GM21447 (cell line): ENCODE measurements around the gene MIOX.

ENCODE experiments used
- ATAC-seq: cut with Tn5 transposase; IDR thresholded peaks from one replicate; pipeline ENCODE4 v1.9.1; 2021; ENCODE audit not compliant: unreplicated experiment

Gene MIOX

DNA sequence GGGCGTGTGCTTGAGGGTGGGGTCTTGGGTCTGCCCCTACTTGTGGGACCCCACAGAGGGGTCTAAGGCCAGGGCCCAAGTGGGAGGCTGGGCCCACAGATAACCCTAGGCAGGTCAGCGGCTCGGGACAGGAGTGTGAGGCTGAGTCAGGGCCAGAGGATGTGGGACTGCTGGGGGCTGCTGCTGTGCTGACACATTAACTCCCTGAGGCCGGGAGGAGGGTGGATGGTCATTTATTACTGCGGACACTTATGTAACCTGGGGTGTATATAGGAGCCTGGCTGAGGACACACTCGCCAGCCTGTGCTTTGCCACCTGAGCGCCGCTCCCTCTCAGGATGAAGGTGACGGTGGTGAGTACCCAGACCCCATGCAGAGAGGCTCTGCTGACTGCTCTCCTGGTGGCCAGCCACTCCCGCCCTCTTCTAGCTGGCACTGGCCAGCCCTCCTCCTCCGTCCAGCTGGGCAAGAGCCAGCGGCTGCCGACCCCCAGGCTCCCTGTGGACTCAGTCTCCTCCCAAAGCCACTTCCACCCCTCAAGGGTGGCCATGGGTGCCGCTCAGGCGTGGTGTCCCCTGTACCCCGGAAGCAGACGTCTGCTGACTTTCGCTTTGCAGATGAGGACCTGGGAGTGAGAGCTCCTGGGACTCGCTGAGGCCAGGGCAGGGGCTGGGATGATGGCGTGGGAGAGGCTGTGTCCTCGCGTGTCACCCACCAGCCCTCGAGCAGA, at the start of gene MIOX:
Gene MIOX (plus strand): TSS at position 299 of the 729 bp plus-strand sequence. CDS start 39 bp downstream, at position 338.
- no peak for ATAC-seq

DNA sequence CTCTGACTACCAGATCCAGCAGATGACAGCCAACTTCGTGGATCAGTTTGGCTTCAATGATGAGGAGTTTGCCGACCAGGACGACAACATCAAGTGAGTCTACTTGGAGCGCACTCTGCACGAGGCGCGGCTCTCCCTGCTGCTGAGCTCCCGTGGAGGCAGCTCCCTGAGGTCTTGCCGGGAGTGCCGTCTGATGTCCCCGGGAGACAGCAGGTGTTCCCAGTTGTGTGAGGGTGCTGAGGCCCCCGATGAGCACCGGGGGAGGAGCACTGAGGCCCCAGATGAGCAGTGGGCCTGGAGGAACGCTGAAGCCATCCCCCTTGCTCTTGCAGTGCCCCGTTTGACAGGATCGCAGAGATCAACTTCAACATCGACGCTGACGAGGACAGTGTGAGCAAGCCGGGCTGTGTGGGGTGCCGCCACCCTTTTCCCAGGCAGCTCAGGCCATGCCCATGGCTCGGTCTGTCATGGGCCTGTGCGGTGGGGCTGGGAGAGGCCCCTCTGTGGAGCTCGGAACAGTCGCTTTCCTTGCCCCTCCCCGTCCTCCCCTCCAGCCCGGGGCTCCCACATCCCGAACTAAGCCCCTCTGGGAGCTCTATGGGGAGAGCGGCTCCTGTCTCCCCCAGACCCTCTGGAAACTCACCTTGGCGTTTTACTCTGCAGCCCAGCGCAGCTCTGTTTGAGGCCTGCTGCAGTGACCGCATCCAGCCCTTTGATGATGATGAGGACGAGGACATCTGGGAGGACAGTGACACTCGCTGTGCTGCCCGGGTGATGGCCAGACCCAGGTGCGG, 49.0 kb upstream of the MIOX start:
- no peak for ATAC-seq

DNA sequence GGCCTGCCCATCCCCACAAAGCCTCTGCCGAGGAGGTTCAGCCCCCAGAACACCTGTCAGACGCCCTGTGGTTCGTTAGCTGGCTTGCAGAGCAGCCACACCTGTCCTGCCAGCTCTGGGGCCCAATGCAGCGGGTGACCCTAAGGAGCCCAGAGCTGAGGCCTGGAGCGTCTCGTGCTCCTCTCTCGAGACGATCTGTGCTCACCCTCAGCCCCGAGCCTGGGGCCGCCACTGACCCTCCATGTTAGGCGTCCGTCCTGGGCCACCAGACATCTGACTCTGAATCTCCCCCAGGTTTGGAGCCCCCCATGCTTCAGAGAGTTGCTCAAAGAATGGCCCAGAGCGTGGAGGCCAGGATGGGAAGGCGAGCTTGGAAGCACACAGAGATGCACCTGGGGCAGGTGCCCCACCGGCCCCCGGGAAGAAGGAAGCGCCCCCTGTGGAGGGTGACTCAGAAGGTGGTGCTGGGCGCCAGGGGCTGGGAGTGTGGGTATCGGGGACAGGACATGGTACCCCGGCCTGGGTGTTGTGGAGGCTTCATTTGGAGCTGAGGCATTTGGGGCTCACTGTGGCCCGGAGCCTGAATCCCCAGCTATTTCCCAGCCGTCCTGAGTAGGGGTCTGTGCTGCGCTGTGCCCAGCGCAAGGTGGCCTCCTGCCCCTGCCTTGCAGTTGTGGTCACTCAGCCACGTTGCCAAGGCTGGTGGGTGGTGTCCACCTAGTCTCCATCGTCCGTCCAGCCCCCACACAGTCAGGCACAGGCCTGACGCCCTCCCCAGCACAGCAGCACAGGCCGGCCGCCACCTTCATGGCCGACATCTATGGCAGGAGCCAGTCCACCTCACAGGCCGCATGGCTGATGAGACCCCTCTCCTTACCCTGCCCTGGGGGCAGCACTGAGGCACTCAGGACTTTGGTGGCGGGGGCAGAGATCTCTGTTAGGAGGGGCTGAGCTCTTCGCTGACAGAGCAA, 48.1 kb upstream of the MIOX start:
- ATAC-seq, result no peak

DNA sequence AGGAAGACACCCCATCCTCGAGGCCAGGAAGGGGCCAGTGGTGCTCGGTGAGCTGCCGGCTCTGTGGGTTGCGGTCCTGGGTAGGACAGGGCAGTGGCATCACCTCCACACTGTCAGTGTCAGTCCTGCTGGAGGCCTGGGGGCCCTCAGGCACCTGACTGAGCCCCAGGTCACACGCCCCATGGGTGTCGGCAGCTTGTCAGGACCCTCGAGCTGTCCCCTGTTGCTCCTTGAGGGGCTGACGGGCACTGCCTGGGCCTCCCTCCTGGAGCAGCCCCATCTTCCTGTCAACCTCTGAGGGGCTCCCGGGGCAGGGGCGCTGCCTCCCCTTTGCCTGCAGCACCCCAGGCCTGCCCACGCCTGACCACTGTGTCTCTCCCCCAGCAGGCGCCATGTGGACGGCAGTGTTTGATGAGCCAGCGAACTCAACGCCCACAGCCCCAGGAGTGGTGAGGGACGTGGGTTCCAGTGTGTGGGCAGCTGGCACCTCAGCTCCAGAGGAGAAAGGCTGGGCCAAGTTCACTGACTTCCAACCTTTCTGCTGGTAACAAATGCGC, 47.3 kb upstream of the MIOX start:
- ATAC-seq, result no peak

DNA sequence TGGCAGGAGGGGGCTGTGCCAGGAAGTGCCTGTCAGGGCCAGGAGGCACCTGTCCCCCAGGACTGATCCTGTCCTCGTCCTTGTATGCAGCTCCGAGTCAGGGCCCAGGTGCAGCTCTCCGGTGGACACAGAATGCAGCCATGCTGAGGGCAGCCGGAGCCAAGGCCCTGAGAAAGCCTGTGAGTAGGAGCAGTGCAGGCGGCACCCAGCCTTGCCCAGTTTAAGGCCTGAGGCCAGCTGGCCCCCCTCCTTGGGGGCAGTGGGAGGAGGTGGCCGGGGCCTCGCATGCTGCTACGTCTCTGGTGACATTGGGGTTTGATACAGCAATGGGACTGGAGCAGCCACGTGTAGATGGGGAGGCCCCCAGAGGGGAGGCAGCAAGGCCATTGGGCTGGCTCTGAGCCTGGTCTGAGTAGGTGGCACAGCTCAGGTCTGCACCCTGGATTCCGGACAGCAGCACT, 46.8 kb upstream of the MIOX start:
- no peak for ATAC-seq

DNA sequence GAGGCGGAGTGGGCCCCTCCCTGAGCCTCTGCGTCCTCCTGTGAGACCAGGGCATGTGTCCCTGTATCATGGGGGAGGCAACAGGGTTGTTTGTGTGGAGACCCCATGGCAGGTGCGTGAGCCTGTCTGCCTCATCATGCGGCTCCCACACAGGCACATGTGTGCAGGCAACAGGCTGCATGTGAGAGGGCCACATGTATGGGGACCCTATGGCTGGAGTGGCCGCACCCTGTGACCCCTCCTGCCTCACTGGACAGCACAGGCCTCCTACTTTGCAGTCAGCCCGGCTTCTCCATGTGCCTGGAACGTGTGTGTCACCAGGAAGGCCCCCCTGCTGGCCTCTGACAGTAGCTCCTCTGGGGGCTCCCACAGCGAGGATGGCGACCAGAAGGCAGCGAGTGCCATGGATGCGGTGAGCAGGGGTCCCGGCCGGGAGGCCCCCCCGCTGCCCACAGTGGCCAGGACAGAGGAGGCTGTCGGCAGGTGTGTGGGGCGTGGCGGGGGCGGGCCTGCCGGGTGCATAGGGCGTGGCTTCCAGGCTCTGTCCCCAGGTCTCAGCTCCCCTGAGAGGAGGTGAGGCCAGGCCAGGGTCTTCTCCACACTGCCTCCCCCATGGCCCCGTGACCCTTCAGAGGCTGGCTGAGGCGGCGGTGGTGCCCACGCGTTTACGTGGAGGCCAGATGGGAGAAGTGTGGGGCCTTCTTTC, 46.0 kb upstream of the MIOX start:
- ATAC-seq, result no peak

DNA sequence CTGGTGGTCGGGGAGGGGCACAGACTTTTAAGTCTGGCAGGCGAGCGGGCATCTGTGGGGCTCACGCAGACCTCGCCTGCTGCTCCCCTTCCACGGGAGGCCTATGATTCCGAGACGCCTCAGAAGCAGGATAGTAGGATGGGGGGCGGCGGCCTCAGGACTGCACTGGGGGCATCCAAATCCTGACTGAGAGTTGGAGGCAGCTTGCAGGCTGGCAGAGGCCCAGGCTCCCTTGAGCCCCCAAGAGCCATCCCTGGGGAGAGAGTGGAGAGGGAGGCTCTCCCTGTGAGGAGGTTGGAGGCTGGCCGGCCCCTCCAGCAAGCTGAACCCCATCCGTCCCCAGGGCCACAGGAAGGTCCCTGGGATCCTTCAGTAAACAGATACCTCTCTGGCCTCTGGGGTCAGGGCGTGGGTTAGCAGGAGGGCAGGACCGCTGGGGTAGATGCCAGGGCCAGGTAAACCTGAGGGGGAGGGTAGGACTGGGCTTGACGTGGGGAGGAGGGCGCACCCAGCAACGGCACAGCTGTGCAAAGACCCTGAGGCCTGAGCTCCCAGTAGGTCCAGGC, 45.1 kb upstream of the MIOX start:
- no peak for ATAC-seq

DNA sequence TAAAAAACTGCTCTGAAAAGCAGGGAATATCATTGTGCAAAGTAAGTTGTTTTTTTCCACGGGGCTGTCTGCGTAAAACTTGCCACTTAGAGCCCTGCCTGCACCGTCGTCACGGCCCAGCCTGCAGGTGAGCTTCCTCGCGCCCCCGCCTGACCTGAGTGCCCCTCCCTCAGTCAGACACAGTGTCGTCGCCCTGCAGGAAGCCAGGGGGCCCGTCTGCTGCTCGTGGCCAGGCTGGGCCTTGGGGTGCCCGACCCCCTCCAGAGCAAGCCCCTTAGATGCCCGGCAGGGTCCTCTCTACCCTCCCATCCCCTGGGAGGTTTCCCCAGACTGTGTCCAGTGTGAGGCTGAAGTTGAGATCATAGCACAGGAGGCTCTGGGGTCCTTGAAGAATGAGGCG, 43.5 kb upstream of the MIOX start:
- no peak for ATAC-seq

DNA sequence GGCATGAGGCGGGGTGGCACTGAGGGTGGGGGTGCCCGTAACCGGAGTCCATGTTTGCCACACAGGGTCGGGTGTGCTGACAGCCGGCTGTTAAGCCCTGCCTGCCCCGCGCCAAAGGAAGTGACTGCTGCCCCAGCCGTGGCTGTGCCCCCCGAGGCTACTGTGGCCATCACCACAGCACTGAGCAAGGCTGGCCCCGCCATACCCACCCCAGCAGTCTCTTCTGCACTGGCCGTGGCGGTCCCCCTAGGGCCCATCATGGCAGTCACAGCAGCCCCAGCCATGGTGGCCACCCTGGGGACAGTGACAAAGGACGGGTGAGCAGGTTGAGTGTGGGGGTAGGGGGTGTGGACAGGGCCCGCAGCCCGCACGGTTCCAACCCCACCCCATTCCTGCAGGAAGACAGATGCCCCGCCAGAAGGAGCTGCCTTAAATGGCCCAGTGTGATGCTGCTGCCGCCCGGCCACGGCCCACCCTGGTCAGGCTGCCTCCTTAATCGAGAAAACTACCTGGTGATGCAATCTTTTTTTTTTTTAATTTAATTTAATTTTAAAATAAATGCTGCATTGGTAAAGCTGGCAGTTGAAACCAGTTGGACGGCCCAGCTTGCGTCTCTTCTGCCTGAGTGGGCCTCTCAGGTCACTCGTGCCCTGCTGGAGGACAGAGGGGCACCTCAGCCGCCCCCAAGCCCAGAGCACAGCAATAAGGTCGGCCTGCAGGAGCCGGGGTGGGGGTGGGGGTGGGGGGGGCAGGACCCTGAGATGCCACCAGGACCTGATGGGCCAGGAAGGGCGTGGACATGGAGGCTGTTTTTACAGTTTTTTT, 42.6 kb upstream of the MIOX start:
- no peak for ATAC-seq

DNA sequence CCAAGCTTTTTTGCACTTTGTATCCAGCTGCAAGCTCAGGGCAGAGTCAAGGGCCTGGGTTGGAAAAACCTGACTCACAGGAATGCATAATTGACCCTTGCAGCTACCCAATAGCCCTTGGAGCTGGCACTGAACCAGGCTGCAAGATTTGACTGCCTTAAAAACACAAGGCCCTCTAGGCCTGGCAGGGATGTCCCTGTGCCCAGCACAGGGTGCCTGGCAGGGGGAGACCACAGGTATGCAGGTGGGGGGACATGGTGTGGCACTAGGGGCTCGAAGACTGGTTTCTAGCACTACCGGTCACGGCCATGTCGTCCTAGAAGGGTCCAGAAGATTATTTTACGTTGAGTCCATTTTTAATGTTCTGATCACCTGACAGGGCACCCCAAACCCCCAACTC, 42.0 kb upstream of the MIOX start:
- no peak for ATAC-seq

DNA sequence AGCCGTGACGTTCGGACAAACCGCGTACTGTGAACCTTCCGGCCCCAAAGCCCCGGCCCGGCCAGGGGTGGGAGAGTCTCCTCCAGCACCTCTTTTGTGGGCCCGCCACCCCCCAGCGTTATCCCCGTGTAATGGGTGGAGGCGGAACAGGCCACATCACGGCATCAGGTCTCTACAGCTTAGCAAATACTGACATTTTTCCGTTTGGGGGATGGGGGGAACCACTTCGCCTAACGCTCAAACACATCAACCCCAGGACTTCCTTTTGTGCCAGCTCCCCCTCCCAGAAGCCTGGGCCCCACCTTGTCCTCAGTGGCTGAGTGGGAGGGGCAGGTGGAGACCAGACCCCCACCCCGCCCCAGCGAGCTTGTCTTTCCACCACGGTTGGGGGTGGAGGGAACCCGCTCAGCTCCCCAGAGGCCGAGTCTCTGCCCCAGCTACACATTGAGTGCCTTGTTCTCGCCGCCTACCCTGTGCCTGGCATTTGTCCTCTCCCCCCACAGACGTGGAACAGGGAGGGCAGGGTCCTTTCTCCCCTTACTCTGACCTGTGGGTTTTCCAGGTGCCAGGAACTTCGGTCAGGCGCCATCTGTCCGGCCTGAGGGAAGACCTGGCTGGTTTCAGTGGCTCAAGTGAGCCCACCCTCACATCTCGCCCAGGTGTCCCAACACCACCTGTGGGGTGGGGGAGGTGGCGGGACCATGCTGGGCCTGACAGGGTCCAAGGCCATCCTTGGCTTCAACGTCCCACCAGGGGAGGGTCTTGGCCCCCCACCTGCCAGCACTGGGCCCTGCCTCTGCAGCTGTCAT, 41.4 kb upstream of the MIOX start:
- ATAC-seq, result no peak

DNA sequence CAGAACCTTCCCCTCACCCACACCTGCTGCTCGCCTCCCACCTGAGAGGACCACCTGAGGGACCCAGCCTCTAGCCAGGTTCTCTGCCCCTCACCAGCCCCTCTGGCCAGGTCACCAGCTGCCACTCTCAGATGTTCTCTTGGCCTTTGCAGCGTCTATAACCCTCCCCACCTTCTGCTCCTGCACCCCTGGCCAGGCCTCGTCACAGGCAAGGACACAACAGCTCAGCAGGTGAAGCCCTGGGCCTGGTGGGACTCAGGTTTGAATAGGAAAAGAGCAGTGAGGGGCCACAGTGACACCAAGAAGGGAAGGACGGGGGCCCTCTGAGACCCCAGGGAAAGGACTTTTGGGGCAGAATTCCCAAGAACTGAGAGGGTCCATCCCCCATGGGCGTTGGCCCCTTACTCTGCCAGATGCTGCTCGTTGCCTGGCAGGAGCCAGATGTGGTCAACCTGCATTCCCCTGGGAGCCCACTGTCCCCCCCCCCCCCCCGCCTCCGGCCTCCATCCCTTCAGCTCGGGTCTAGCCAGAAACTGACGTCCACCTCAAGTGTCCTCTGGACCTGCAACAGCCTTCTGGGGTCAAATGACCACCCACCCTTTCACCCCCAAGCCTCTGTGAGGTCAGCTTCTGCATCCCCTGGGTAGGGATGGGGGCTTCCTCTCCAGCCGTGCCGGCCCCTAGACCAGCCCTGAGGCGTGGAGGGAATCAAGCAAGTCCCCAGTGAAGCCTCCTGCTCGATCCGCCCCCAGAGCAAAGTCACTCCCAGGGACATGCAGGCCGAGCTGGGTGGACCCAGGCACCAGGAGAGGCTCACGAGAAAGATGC, 40.6 kb upstream of the MIOX start:
- no peak for ATAC-seq

DNA sequence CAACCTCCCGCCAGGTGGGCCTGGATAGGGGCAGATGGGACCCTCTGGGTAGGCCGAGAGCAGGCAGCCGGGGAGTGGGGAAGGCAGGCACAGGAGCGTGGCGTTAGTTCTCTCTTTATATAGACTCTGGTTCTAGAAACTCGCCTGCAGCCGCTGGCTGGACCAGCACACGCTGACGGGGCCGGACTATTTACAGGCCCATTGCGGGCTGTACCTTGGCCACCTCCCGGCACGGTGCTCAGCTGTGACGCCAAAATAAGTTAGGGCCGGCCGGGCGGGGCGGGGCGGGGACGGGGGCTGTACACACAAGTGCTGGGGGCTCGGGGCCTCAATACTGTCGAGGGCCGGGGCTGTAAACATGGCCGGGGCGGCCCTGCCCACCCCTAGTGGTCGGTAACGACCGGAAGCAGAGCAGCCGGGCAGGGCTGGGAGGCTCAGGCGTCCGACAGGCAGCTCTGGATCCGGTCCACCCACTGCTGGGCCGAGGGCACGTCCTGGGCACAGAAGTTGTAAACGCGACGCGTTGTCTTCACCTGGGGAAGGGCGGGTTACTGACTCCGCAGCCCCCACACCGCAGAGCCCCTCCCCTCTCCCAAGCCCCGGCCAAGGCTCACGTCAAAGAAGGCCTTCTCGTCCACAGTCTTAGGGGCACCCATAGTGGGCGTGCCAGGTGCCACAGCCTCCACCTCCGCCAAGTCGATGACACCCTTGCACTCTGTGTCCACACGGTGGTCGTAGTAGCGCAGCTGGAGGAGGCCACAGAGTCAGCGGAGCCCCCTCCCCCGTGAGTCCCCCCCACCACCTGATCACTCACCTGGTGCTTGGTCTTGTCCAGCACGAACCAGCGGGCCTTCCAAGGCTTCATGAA, 39.7 kb upstream of the MIOX start:
- no peak for ATAC-seq

DNA sequence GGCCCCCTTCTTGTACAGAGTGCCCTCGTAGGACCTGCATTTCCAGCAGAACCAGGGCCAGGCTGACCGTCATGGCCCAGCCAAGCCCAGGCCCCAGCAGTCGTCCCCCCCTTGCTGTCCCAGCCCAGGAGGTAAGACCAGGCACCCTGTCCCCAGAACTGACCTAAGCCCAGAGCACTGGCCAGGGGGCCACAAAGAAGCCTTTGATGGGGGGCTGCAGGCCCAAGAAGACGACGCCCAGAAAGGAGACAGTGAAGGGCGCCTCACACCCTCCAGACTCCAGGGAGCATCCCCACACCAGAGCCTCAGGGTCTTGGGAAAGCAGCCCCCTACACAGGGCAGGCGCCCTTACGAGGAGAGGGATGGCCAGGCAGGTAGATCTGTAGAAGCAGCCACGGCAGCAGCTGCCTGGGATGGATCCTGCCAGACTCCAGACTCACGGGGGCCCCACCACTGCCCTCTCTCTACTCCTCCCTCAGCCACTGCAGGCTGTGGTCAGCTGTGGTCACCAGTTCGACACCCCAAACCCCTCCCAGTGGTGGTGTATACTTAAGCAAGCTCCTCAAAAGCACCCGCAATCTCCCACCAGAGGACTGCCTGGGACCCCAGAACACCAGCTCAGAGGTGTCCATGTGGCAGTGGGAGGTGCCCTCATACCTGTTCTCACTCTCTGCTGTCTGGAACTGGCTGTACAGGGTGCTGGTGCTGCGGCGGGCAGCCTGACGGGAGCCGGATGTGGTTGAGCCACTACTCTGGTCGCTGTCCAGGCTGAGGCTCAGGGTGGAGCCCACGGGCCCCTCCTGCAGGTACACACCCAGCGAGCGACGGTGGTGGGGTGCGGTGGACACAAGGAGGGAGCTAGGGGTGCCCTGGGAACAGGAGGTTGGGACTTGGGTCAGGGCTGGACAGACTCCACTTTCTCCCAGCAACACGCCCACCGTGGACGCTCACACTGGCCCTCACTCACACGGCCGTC, 38.8 kb upstream of the MIOX start:
- ATAC-seq, result no peak

DNA sequence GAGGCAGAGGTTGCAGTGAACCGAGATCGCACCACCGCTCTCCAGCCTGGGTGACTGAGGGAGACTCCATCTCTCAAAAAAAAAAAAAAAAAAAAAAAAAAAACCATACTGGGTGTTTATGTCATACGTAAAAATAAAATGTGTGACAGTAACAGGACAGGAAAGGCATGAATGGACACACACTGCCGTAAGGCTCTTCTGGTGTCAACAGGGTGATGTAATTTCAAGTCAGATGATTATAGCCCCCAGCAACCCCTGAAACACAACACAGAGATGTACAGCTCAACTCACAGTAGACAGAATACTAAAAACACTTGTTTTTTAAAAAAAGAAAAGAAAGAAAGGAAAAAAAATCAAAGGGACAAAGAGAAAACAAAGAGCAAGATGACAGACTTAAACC, 34.0 kb upstream of the MIOX start:
- no peak for ATAC-seq
